CD14-positive monocyte (primary cell): Measurements from ENCODE around the gene GALK2. TPM values are rescaled to one million over a fixed set of nuclear protein-coding genes. Genes with fewer than 3 reads are reported as not detected.

Source experiments
- DNase-seq, 3 donors: peaks; one replicate each; pipeline ENCODE4 v3.0.0-alpha.2; 2011 to 2022
- H2AFZ ChIP-seq: 2 replicates; pipeline ENCODE4 v1.6.0; 2012; ENCODE audit warnings: mild to moderate bottlenecking, low read depth, low read length, inconsistent platforms; ENCODE audit not compliant: insufficient read depth, poor library complexity, severe bottlenecking
- H3K27ac ChIP-seq, 2 donors: 1 replicate in 1 of 2; 2 replicates in 1 of 2; pipeline ENCODE4 v1.5.1; 2012 to 2013; ENCODE audit warnings: low read length in 2 of 2, control low read depth in 1 of 2, inconsistent platforms in 1 of 2, low read depth in 1 of 2, mild to moderate bottlenecking in 1 of 2
- H3K27me3 ChIP-seq, 2 donors: one replicate each; pipeline versions ENCODE4 v1.6.0 to v1.6.1; 2011 to 2013; ENCODE audit warnings: low read length in 2 of 2; ENCODE audit not compliant: control insufficient read depth in 2 of 2, insufficient read depth in 2 of 2
- H3K36me3 ChIP-seq, 2 donors: replicated peaks in 1 of 2; 1 replicate in 1 of 2; 2 replicates in 1 of 2; pipeline versions ENCODE4 v1.5.1 to v1.6.1; 2012 to 2013; ENCODE audit warnings: low read length in 2 of 2, control low read depth in 1 of 2, inconsistent platforms in 1 of 2, mild to moderate bottlenecking in 1 of 2; ENCODE audit not compliant: insufficient read depth in 2 of 2, control insufficient read depth in 1 of 2
- H3K4me1 ChIP-seq, 2 donors: 1 replicate in 1 of 2; 2 replicates in 1 of 2; pipeline versions ENCODE4 v1.5.1 to v1.6.1; 2012 to 2013; ENCODE audit warnings: low read length in 2 of 2, control low read depth in 1 of 2, inconsistent platforms in 1 of 2, mild to moderate bottlenecking in 1 of 2, moderate library complexity in 1 of 2; ENCODE audit not compliant: insufficient read depth in 2 of 2, control insufficient read depth in 1 of 2
- H3K4me2 ChIP-seq: replicated peaks from 2 replicates; pipeline ENCODE3; 2012; ENCODE audit warnings: low read length, moderate library complexity, mild to moderate bottlenecking; ENCODE audit not compliant: poor library complexity, severe bottlenecking; ENCODE audit errors: extremely low read depth
- H3K4me3 ChIP-seq, 3 experiments: fragments of 200-600 bp in 1 of 3; sonication (generic) in 1 of 3; replicated peaks in 1 of 3; 1 replicate in 2 of 3; 2 replicates in 1 of 3; pipeline ENCODE4 v1.5.1; 2011 to 2013; ENCODE audit warnings: low read length in 3 of 3, mild to moderate bottlenecking in 3 of 3, control low read depth in 2 of 3, low read depth in 2 of 3, inconsistent platforms in 1 of 3, moderate library complexity in 1 of 3
- H3K79me2 ChIP-seq: 2 replicates; pipeline ENCODE4 v1.6.0; 2012; ENCODE audit warnings: mild to moderate bottlenecking, control low read depth, inconsistent platforms, low read length, moderate library complexity; ENCODE audit not compliant: insufficient read depth
- H3K9ac ChIP-seq: 2 replicates; pipeline ENCODE4 v1.6.0; 2017; ENCODE audit warnings: low read length, mild to moderate bottlenecking; ENCODE audit not compliant: insufficient read depth, poor library complexity, severe bottlenecking
- H3K9me3 ChIP-seq, 2 donors: replicated peaks in 1 of 2; 1 replicate in 1 of 2; 2 replicates in 1 of 2; pipeline versions ENCODE4 v1.5.1 to v1.6.1; 2012 to 2013; ENCODE audit warnings: low read length in 2 of 2, control low read depth in 1 of 2; ENCODE audit not compliant: control insufficient read depth in 1 of 2, insufficient read depth in 1 of 2
- H4K20me1 ChIP-seq: 2 replicates; pipeline ENCODE4 v1.6.0; 2012; ENCODE audit warnings: mild to moderate bottlenecking, low read length, control low read depth, moderate library complexity; ENCODE audit not compliant: insufficient read depth
- H3K27ac Mint-ChIP-seq, 7 donors: one replicate each; pipeline ENCODE4 v1.8.0; 2020; ENCODE audit warnings: mild to moderate bottlenecking in 7 of 7, mixed read lengths in 7 of 7, moderate library complexity in 6 of 7, inconsistent platforms in 2 of 7
- H3K27me3 Mint-ChIP-seq, 3 donors: one replicate each; pipeline ENCODE4 v1.8.0; 2021 to 2022; ENCODE audit warnings: low read depth in 3 of 3, mild to moderate bottlenecking in 3 of 3, mixed read lengths in 3 of 3, moderate library complexity in 3 of 3, inconsistent platforms in 1 of 3
- H3K36me3 Mint-ChIP-seq, 2 donors: one replicate each; pipeline ENCODE4 v1.8.0; 2020; ENCODE audit warnings: mixed read lengths in 2 of 2, inconsistent platforms in 1 of 2, mild to moderate bottlenecking in 1 of 2
- H3K4me1 Mint-ChIP-seq: one replicate; pipeline ENCODE4 v1.8.0; 2020; ENCODE audit warnings: mild to moderate bottlenecking, mixed read lengths
- H3K4me3 Mint-ChIP-seq, 2 donors: one replicate each; pipeline ENCODE4 v1.8.0; 2020; ENCODE audit warnings: mild to moderate bottlenecking in 2 of 2, mixed read lengths in 2 of 2, moderate library complexity in 1 of 2
- H3K9me3 Mint-ChIP-seq, 7 donors: one replicate each; pipeline ENCODE4 v1.8.0; 2020 to 2022; ENCODE audit warnings: mixed read lengths in 7 of 7, mild to moderate bottlenecking in 6 of 7, moderate library complexity in 6 of 7, inconsistent platforms in 2 of 7
- WGBS: methylation state at CpG from one replicate; pipeline ENCODE4 v1.1.5; 2013; ENCODE audit warnings: missing lambda C conversion rate; ENCODE audit not compliant: insufficient coverage; 5-methylcytosine and 5-hydroxymethylcytosine counted together
- intact Hi-C, 2 donors: fragments of 100-400 bp; cut with micrococcal nuclease; formaldehyde crosslinking; loops; one replicate each; pipeline versions ENCODE4 v1.15.0 to v1.15.1; 2023
- polyA plus RNA-seq, 3 donors: library from polyadenylated mRNA; depleted of rRNA in 1 of 3; unstranded in 2 of 3; stranded (reverse) in 1 of 3; fragments of 300-500 nt in 2 of 3; fragments of >200 nt in 1 of 3; fragmentation: Illumina TruSeq in 2 of 3; gene quantifications; 1 replicate in 2 of 3; 2 replicates in 1 of 3; pipeline ENCODE4 v1.2.3, GENCODE V29; 2012 to 2021
- TF ChIP-seq, protein P1 (sequence below): fragments of 200-600 bp; IDR thresholded peaks from one replicate; pipeline ENCODE4 v1.8.0; 2022; ENCODE audit warnings: antibody characterized with exemption, mild to moderate bottlenecking

The GALK2 gene
- polyA plus RNA-seq, 3 donors, result 14.2 to 16.9 (median 14.5) TPM

DNA sequence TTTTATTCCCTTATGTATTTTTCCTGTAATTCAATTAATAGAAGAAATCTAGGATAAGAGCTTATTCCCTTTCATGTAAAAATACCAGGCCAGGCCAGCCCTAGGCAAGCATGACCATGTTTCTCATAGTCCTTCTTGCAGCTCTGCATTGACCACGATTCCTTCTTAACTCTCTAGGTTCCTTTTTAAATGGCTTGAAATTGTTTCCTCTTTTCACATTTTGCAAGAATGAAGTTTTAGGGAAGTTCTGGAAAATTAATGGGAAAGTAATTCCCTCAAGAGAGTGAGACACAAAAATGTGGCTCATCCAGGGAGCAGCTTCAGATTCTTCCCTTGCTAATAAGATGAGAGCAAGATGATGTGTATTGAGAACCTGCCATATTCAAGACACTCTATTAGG, 136.5 kb downstream of the GALK2 start:
- no peaks in the 10 kb centered on the region for H3K27me3 Mint-ChIP-seq
- no peaks in the 10 kb centered on the region for H4K20me1 ChIP-seq
- no peak overlapping the region for H3K27ac ChIP-seq
- H3K9ac ChIP-seq, result no peak overlapping the region
- intact Hi-C loops, result no loop called here
- no peaks in the 10 kb centered on the region for H3K9me3 ChIP-seq
- no CpG with 5 or more reads among the region's 1 CpG for WGBS
- TF ChIP-seq, protein P1, sequence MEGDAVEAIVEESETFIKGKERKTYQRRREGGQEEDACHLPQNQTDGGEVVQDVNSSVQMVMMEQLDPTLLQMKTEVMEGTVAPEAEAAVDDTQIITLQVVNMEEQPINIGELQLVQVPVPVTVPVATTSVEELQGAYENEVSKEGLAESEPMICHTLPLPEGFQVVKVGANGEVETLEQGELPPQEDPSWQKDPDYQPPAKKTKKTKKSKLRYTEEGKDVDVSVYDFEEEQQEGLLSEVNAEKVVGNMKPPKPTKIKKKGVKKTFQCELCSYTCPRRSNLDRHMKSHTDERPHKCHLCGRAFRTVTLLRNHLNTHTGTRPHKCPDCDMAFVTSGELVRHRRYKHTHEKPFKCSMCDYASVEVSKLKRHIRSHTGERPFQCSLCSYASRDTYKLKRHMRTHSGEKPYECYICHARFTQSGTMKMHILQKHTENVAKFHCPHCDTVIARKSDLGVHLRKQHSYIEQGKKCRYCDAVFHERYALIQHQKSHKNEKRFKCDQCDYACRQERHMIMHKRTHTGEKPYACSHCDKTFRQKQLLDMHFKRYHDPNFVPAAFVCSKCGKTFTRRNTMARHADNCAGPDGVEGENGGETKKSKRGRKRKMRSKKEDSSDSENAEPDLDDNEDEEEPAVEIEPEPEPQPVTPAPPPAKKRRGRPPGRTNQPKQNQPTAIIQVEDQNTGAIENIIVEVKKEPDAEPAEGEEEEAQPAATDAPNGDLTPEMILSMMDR, result no peak
- H2AFZ ChIP-seq, result no peak overlapping the region
- peaks cover 48 to 55% of the 10 kb centered on the region in 2 donors for H3K36me3 Mint-ChIP-seq
- no peaks in the 10 kb centered on the region for H3K79me2 ChIP-seq
- H3K4me1 ChIP-seq, result no peaks in the 10 kb centered on the region
- no peak overlapping the region for H3K4me3 ChIP-seq
- H3K9me3 Mint-ChIP-seq, result no peaks in the 10 kb centered on the region
- H3K4me3 Mint-ChIP-seq, result no peak overlapping the region
- H3K27ac Mint-ChIP-seq, result no peak overlapping the region
- peaks cover 11 to 41% of the 10 kb centered on the region in 2 donors for H3K36me3 ChIP-seq
- DNase-seq, result no peak
- H3K27me3 ChIP-seq, result no peaks in the 10 kb centered on the region
- peaks cover 8% of the 10 kb centered on the region for H3K4me1 Mint-ChIP-seq
- no peak overlapping the region for H3K4me2 ChIP-seq

DNA sequence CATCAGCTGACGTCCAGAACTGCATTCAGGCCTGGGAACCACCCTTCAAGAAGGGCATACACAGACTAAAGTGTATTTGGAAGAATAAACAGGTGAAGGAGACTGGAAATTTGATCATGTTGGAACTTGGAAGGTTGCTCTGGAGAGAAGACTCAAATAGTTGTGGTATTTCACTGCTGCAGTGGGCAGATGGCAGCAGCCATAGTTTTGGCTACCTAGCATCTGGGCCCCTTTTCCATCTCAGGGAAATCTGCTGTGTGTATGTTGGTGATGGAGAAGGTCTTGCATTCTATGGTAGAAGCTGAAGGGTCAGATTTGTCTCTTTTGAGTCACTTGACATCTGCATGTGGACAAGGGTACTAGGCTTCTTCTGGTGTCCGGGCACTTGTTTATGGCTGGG, 138.6 kb downstream of the GALK2 start:
- no peak overlapping the region for H3K4me3 Mint-ChIP-seq
- intact Hi-C loops, result no loop called here

More for the DNA sequence above, 138.6 kb downstream of the GALK2 start:
- no peak overlapping the region for H3K27ac ChIP-seq
- H3K79me2 ChIP-seq, result no peaks in the 10 kb centered on the region
- H3K4me1 ChIP-seq, result no peaks in the 10 kb centered on the region
- no peak overlapping the region for H3K4me2 ChIP-seq
- no peak for DNase-seq
- H3K27me3 ChIP-seq, result no peaks in the 10 kb centered on the region
- no peak overlapping the region for H3K9ac ChIP-seq
- Mint-ChIP-seq H3K27me3 (no peaks in the 10 kb centered on the region), H3K4me1 (peaks cover 13% of the 10 kb centered on the region), H3K36me3 (peaks cover 44 to 48% of the 10 kb centered on the region in 2 donors), H3K9me3 (no peaks in the 10 kb centered on the region), H3K27ac (peak overlapping the region in 1 of 7 donors; percentile 43)
- TF ChIP-seq, protein P1, result no peak
- 100% methylated on average over 1 of the region's 2 CpGs for WGBS
- no peak overlapping the region for H2AFZ ChIP-seq
- H3K4me3 ChIP-seq, result no peak overlapping the region
- no peaks in the 10 kb centered on the region for H3K9me3 ChIP-seq
- H4K20me1 ChIP-seq, result no peaks in the 10 kb centered on the region
- H3K36me3 ChIP-seq, result peaks cover 11 to 39% of the 10 kb centered on the region in 2 donors
